ENCODE data around the gene ABCC1.
A peak's percentile ranks its signal among the peaks of the same experiment; 100 is the strongest.

The ABCC1 gene

DNA sequence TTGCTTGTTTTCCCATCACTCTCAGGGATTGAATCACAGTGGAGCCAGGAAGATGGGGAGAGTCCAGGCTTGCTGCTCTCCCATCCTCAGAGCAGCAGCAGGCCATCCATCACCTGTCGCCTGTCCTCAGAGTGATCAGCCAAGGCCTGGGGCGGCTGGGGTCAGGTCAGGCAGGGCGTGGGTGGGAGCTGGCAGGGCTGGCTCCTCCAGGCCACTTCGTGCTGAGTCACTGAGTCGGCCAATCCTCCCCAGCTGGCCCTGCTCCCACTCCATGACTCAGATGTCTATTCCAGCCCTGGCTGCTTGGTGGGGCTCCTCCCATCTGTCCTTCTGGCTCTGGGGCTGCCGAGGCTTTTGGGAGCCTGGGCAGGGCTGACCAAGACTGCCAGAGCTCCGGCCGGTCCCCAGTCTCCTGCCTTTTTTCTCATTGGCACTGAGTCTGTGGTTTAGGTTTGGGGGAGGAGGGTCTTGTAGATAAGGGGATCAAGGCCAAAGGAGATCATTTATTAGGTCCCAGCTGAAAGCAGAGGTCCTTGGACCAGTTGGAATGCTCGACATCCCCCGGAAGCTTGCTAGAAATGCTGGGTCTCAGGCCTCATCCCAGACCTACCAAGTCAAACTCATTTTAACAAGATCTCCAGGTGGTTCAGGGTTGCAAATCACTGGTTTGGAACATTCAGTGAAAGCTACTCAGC lies 72.7 kb downstream of the ABCC1 start:
- no peak for DNase-seq

DNA sequence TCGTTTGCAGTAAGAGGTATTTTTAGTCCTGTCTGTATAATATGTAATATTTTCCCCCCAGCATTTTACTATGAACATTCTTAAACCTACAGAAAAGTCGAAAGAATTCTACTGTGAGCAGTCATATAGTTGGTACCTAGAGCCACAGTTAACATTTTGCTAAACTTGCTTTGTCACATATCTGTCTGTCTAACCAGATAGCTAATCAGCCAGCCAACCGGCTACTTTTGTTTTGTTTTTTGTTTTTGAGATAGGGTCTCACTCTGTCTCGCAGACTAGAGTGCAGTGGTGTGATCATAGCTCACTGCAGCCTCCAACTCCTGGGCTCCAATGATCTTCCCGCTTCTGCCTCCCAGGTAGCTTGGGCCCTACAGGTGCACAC lies 73.3 kb downstream of the ABCC1 start:
- no peak for DNase-seq

DNA sequence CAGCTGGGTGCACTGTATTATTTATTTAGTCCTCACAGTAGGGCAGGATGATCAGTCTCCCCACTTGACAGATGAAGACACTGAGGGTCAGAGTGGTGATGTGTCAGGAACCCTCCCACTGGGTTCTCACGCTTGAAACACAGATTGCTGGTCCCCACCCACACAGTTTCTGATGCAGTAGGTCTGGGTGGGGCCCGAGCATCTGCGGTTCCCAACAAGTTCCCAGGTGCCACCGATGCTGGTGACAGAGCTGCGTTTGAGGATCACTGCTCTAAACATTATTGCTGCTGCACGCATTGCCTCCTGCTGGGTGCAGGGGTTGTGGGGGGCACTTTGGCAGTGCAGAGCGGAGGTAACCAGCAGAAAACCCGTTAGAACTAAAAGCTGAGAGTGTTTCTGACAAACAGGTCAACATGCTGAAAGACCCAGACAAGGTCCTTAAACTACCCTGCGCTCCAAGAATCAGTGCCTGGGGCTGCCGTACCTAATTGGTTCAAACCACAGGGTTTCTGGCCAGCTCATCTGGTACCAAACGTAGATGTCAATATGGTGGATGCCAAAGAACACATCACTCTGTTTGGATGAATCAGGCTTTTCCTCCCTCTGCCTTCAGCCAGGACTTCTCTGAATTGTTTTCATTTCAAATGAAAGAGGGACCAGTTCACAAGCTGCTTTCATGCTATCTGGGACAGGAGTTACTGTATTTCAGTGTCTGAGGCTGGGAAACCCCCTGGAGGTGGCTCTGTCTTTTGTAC lies 76.0 kb downstream of the ABCC1 start:
- peak; percentile 50 for DNase-seq

DNA sequence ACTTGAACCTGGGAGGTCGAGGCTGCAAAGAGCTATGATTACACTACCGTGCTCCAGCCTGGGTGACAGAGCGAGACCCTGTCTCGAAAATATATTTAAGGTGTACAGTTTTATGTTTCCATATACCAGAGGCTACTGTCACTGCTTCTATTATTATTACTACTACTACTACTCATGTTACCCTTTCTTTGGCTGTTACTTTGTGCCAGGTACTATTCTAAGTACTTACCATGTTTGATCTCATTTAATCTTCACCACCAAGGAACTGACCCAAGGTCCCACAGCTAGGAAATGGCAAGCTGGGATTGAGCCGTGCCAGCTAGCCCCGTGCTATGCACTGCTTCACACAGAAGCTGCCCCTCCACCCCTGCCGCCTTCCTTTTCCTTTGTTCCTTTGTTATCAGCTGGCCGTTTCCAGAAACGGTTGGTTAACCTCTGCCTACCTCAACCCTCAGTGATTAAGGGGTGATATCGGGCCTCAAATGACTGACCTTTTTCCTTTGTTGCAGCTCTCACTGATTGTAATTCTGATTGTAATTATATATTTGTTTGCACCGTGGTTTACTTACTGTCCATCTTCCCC lies 78.4 kb downstream of the ABCC1 start:
- DNase-seq = no peak

DNA sequence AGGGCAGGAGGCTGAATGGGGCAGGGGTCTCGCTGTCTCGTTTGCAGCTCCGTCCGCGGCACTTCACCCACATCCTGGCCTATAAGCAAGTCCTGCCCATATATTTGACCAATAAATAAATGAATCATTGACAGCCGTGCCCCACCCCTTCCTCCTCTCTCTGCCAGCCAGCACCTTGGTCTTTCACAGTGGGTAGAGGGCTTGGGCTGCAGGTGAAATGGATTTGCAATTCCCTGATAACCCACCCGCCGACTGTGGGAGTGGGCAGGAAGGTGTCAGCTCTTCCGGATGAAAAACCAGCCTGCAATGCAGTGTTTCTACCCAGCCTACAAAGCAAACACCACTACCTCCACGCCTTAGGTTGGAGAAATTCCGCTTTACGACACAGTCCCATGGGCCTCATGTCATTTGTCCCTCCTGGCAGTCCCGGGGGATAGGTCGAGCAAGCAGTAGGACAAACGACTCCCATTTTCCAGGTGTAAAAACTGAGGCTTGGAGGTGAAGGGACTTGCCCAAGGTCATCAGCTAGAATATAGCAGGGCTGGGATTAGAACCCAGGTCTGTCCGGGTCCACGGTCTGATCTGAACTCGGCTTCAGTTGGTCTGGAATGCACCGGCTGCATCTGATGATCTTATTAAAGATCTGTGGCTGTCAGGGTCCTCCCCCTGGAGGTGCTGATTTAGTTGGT lies 79.0 kb downstream of the ABCC1 start:
- no peak for DNase-seq

DNA sequence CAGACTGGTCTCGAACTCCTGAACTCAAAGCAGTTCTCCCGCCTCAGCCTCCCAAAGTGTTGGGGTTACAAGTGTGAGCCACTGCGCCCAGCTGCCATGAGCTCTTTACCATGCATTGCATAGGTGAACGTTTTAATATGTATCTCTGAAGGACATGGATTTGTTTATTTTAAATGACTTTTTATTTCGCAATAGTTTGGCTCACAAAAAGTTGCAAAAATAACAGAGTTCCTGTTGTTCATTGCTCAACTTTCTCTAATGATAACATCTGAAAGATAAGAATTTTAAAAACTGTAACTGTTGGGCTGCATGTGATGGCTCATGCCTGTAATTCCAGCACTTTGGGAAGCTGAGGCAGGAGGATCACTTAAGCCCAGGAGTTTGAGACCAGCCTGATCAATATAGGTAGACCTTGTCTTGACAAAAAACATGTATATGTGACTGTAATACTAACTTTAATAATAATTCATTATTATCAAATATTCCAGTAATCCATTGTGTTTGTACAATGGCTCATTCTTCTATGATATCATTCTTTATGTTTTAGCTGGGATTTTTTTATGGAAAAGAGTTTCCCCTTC lies 80.1 kb downstream of the ABCC1 start:
- no peak for DNase-seq

DNA sequence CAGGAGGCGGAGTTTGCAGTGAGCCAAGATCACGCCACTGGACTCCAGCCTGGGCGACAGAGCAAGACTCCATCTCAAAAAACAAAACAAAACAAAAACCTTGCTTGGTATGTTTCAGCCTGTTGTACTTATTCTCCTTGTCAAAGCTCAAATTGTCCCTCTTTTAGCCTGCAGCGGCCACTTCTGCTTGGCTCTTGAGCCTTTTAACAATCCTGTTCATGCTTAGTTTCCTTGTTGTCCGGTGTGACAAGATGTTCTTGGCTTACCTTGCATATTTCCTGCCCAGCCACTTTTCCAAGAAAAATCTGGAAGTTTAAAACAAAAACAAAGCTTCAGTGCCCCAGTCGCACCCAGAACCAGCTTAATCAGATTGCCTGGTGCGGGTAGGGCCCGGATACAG lies 81.0 kb downstream of the ABCC1 start:
- no peak for DNase-seq

DNA sequence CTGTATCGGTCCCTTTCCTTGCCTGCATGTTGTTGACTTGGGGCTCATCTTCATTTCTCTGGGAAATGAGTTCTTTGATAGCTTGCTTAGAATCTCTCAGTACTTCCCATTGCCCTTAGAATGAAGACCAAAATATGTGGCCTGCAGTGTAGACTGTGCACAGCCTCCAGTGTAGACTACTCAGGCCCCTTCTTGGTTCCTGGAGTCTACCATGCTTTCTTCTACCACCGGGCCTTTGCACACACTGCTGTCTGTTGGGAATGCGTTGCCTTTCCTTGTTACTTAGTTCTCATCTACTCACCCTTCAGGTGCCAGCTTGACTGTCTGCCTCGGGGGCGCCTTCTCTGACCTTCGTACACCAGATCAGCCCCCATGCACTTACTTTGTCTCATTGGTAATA lies 82.0 kb downstream of the ABCC1 start:
- DNase-seq = no peak

DNA sequence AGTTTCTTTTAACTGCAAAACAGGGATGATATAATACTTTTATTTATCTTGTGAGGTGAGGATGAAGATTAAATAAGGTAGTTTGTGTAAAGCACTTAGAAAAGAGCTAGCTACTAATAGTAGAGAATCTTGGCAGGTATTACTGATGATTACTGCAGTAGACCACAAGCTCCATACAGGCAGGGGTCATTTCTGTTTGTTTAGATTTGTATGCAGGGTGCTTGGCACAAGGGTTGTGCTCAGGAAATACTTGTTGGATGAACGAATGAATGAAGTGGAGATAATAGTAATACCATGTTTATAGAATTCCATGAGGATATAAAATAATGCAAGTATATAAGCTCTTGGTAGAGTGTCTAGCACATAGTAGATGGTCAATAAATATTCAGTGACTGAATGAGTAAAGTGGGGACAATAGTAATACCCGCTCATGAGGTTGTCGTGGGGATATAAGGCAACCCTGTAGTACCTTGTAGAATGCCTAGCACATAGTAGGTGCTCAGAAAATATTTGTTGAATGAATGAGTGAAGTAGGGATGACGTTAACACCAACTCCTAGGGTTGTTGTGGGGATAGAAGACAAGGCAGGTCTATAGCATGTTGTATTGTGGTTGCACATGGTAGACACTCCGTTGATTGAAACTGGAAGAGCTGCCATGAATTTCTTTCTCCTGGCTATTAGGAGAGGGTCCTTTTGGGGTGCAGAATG lies 83.0 kb downstream of the ABCC1 start:
- DNase-seq = no peak

DNA sequence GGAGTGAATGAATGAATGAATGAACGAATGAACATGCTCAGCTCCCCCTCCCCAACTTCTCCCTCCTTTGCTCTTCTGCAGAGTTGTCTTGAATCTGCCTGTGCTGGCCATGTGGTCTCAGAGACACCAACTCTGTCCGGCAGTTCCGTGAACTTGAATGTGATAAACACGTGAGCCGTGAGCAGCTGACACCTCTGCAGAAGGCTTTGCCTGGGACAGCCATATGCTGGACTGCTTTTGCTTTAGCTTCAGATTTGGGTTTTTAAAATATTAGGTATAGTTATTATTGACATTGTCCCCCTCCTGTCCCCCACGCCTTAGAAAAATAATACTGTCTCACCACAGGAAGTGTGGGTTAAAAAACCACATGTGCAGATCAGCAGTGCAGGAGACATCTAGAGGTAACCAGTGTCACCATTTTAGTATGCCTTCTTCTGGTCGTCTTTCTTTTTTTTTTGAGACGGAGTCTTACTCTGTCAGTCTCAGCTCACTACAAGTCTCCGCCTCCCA lies 83.8 kb downstream of the ABCC1 start:
- peak; percentile 32 for DNase-seq

DNA sequence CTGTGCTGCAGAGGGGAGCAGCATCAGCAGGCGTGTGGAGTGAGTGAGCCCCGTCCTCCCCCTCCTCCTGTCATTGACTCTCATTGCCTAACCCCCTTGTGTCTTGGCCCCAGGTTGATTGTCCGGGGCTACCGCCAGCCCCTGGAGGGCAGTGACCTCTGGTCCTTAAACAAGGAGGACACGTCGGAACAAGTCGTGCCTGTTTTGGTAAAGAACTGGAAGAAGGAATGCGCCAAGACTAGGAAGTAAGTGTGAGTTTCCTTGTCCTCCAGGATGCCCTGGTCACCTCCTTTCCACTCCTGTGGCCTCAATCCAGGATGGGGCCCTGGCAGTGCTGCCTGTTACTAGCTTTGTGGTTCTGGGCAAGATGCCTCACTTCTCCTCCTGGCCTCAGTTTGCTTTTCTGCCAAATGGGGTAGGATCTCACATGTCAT lies 87.0 kb downstream of the ABCC1 start:
- no peak for DNase-seq

DNA sequence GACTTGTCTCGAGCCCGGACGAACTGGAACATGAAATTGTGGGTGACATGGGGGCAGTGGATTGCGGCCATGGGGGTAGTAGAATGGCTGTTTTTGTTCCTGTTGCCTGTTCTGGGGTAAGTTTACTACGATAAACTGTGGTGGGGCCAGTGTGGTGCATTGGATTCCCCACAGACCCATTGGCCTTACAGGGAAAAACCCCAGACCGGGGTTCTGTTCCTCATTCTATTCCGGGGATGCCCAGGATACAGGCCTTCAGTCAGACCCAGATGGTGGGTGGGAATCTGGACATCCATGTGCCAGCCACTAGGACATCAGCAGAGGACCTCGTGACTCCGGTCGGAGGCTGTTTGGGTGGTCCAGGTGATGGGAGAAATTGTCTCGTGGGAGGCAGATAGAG lies 88.1 kb downstream of the ABCC1 start:
- no peak for DNase-seq

DNA sequence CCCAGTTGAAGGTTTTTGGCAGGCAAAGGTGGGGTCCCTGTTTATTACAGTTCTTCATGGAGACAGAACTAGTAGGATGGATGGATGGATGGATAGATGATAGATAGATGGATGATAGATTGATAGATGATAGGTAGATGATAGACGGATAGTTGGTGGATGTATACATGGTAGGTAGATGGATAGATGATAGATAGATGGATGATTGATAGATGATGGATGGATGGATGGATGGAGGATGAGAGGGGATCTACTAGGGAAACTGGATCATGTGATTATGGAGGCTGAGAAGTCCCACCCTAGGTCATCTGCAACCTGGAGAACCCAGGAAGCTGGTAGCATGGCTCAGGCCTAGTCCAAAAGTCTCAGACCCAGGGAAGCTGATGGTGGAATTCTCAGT lies 88.6 kb downstream of the ABCC1 start:
- DNase-seq = no peak

DNA sequence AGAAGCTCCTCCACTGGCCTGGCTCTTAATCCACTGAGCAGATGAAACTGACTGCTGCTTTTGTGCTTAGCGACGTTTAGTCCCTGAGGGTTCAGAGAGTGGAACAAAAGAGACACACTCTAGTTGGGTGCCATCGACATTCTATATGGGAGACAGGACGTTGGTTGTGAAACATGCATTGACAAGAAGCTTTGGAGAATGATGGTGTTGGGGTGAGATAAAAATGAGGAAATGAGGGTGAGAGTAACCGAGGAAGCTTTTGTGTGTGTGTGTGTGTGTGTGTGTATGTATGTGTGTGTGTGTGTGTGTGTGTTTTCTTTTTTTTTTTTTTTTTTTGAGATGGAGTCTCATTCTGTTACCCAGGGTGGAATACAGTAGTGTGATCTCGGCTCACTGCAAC lies 89.5 kb downstream of the ABCC1 start:
- DNase-seq = no peak

DNA sequence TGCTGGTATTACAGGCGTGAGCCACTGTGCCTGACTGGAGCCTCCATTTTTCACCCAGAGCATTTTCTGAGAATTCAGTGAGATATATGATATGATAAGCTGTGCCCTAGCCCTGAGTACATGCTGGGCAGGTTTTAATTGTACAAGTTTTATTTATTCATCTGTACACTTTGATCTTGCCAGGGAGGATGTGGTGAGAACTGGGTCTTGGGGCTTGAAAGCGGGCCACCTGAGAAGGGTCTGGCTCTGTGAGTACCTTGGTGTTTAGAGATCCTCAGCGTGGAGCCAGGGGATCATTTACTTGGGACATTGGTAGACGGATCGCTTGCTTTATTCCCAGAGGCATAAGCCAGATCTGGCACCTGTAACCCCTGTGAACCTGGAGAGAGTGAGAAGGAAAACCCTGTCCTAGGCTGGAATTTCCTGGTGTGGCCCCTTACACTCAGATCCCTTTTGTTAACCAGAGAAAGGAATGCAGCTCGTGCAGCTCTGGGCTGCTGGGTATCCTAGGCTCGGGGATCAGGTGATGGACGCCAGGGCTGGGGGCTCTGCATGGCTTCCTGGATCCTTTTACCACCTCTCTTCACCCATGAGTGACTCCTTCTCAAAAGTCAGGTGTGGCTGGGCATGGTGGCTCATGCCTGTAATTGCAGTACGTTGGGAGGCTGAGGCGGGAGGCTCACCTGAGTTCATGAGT lies 91.9 kb downstream of the ABCC1 start:
- DNase-seq = peak; percentile 16

DNA sequence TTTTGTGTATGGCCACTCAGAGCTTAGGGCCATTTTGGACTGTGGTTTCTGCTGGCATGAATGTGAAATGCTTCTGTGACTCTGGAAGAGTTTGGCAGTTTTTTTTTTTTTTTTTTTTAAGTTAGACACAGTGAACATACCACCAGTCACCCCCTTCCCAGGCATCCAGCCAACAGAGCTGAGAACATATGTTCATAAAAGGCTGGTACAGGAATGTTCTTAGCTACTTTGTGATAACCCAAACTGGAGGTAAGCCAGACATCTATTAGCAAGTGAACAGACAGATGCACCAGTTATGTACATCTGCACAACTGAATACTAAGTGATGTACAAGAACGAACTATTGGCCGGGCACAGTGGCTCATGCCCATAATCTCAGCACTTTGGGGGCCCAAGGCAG lies 92.7 kb downstream of the ABCC1 start:
- DNase-seq = no peak

DNA sequence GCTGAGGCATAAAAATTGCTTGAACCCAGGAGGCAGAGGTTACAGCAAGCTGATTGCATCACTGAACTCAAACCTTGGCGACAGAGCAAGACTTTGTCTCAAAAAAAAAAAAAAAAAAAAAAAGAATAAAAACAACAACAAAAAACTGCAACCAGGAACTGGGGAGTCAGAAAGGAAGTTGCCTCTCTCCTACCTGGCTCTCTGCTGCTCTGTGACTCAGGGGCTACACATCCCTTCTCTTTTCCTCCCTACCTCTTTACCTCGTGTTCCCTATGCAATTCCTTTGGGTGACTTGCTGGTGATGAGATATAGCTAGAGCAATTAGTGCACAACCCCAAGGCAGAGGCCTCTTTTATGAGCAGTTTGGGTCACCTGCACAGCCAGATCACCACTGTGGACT lies 95.9 kb downstream of the ABCC1 start:
- DNase-seq = no peak

DNA sequence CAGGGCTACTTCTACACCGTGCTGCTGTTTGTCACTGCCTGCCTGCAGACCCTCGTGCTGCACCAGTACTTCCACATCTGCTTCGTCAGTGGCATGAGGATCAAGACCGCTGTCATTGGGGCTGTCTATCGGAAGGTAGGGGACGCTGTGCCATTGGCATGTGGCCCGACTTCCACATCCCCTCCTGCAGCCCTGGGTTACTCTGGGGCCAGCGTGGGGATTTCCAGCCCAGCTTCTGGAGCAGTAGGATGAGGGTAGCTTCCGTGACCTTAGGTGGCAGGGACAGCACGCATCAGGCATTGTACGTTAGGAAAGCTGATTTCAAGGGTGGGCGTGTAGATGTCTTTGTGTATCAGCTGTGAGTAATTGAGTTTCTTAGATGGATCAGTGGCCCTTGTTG lies 96.5 kb downstream of the ABCC1 start:
- no peak for DNase-seq

DNA sequence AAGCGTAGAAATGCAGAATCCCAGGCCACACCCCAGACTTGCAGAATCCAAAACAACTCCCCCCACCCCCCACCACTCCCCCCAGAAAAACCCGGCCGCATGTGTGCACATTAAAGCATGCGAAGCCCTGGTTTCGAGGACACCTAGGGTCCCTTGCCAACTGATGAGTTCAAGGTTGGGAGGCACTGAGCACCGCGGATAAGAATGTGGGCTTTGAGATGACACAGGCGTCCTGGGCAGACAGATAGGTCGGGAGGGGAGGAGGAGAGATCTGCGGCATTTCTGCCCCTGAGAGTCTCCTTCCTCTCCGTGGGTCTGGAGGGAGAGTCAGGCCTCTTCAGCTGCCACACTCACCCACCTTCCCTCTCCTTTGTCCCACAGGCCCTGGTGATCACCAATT lies 98.3 kb downstream of the ABCC1 start:
- DNase-seq = no peak

DNA sequence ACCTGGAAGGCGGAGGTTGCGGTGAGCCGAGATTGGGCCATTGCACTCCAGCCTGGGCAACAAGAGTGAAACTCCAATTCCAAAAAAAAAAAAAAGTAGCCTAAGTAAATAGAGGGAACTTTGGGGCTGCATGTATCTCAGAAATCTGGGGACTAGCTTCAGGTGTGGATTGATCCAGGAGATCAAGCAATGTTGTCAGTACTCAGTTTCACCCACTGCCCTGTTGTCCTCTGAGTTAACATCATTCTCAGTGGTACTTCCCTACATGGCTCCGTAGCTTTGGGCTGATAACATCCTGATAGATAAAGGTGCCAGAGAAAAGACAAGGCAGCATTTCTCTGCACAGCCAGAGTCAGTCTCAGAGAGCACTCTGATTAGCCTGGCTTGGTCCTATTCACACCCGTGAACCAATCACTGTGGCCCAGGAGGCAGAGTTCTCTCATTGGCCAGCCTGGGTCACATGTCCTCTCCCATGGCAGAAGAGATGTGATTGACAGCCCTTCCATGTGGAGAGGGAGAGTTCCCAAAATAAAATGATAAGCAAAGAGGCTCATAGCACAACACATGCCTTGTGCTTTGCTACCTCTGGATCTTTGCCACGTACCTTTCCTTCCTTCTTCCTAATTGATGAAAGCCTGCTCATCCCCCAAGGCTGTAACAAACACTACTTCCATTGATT lies 99.6 kb downstream of the ABCC1 start:
- no peak for DNase-seq

DNA sequence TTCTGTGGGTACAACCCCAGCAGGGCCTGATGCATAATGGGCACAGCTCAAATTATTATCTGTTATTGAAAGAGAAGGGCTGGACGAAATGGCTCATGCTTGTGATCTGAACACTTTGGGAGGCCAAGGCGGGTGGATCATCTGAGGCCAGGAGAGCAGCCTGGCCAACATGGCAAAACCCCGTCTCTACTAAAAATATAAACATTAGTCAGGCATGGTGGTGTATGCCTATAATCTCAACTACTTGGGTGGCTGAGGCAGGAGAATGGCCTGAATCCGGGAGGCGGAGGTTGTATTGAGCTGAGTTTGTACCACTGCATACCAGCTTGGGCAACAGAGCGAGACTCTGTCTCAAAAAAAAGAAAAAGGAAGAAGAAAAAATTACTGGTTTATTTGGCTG lies 100.7 kb downstream of the ABCC1 start:
- no peak for DNase-seq

All from CD4-positive, alpha-beta T cell treated with Interleukin-6 for 4 hours (primary cell).